H1 (cell line): ENCODE measurements around the gene ARHGDIG. TPM values are rescaled to one million over a fixed set of nuclear protein-coding genes. Genes with fewer than 3 reads are reported as not detected.

ENCODE experiments used
- CTCF ChIA-PET: fragments of 300-600 bp; sonication (Branson Sonifier 250); formaldehyde crosslinking; loops from one replicate; lab custom pipeline; 2021; ENCODE audit not compliant: partially characterized antibody; lab: Charles Lee
- POLR2A ChIA-PET: fragments of 300-600 bp; sonication (Branson Sonifier 250); formaldehyde crosslinking; loops from one replicate; lab custom pipeline; 2021; ENCODE audit warnings: inconsistent platforms; ENCODE audit not compliant: partially characterized antibody; lab: Charles Lee
- DNase-seq, 2 experiments: peaks; one replicate each; pipeline versions ENCODE4 v3.0.0 to v3.0.0-alpha.2; 2010 to 2022; ENCODE audit warnings: low spot score in 2 of 2, low read depth in 1 of 2, mixed read lengths in 1 of 2
- FAIRE-seq: peaks from 2 replicates; lab custom pipeline; 2011; peaks lifted over from hg19 to GRCh38; lab: Jason Lieb, UNC
- H2AFZ ChIP-seq: 2 replicates; pipeline ENCODE4 v1.8.1; 2012; ENCODE audit warnings: low read length, inconsistent platforms
- H2AK5ac ChIP-seq: 2 replicates; pipeline ENCODE4 v1.6.1; 2013; ENCODE audit warnings: low read depth, low read length
- H2BK120ac ChIP-seq: replicated peaks from 2 replicates; pipeline ENCODE3; 2013; ENCODE audit warnings: low read depth, low read length, inconsistent platforms
- H2BK12ac ChIP-seq: 2 replicates; pipeline ENCODE4 v1.6.1; 2013; ENCODE audit warnings: low read depth, low read length
- H2BK15ac ChIP-seq: 2 replicates; pipeline ENCODE4 v1.6.1; 2013; ENCODE audit warnings: low read length
- H2BK20ac ChIP-seq: 2 replicates; pipeline ENCODE4 v1.6.1; 2013; ENCODE audit warnings: low read length
- H2BK5ac ChIP-seq: 2 replicates; pipeline ENCODE4 v1.6.1; 2013; ENCODE audit warnings: low read depth, low read length
- H3K14ac ChIP-seq: 2 replicates; pipeline ENCODE4 v1.6.1; 2013; ENCODE audit warnings: inconsistent platforms; ENCODE audit not compliant: insufficient read length
- H3K18ac ChIP-seq: 2 replicates; pipeline ENCODE4 v1.6.1; 2013; ENCODE audit warnings: low read length; ENCODE audit errors: extremely low read depth
- H3K23ac ChIP-seq: 2 replicates; pipeline ENCODE4 v1.6.1; 2013; ENCODE audit warnings: inconsistent platforms; ENCODE audit not compliant: insufficient read length
- H3K23me2 ChIP-seq: 2 replicates; pipeline ENCODE4 v1.6.1; 2013; ENCODE audit warnings: low read depth, low read length
- H3K27ac ChIP-seq: 2 replicates; pipeline ENCODE4 v1.6.1; 2011; ENCODE audit warnings: low read depth, low read length, inconsistent platforms
- H3K27me3 ChIP-seq, 4 experiments: replicated peaks in 1 of 4; 1 replicate in 1 of 4; 2 replicates in 3 of 4; pipeline versions ENCODE4 v1.6.1 to v1.8.1; 2011 to 2013; ENCODE audit warnings: low read length in 3 of 4, mild to moderate bottlenecking in 3 of 4, inconsistent platforms in 2 of 4, mixed read lengths in 2 of 4, moderate library complexity in 1 of 4; ENCODE audit not compliant: control insufficient read depth in 3 of 4, insufficient read depth in 3 of 4; ENCODE audit errors: extremely low read depth in 1 of 4
- H3K36me3 ChIP-seq, 4 experiments: 2 replicates each; pipeline versions ENCODE4 v1.6.1 to v1.8.1; 2011 to 2013; ENCODE audit warnings: mild to moderate bottlenecking in 4 of 4, low read length in 3 of 4, moderate library complexity in 2 of 4, control low read depth in 1 of 4, inconsistent platforms in 1 of 4; ENCODE audit not compliant: insufficient read depth in 4 of 4, control insufficient read depth in 2 of 4
- H3K4ac ChIP-seq: replicated peaks from 2 replicates; pipeline ENCODE3; 2013; ENCODE audit warnings: low read length, low read depth, mixed read lengths, inconsistent platforms; ENCODE audit not compliant: insufficient read length
- H3K4me1 ChIP-seq, 4 experiments: replicated peaks in 1 of 4; 1 replicate in 1 of 4; 2 replicates in 3 of 4; pipeline versions ENCODE4 v1.6.1 to v1.8.1; 2011 to 2013; ENCODE audit warnings: low read length in 3 of 4, inconsistent platforms in 2 of 4, mixed read lengths in 1 of 4; ENCODE audit not compliant: insufficient read depth in 4 of 4, control insufficient read depth in 3 of 4
- H3K4me2 ChIP-seq, 2 experiments: 2 replicates each; pipeline versions ENCODE4 v1.6.1 to v1.8.1; 2011 to 2013; ENCODE audit warnings: low read depth in 2 of 2, low read length in 2 of 2, control low read depth in 1 of 2, inconsistent platforms in 1 of 2, mild to moderate bottlenecking in 1 of 2; ENCODE audit not compliant: insufficient read depth in 1 of 2
- H3K4me3 ChIP-seq, 4 experiments: fragments of 200-600, 300-600 bp in 1 of 4; sonication (generic), shearing (Covaris generic), sonication (Bioruptor Twin) in 1 of 4; 2 replicates each; pipeline versions ENCODE4 v1.5.1 to v1.8.1; 2011 to 2016; ENCODE audit warnings: low read length in 4 of 4, low read depth in 3 of 4, control low read depth in 2 of 4, inconsistent platforms in 2 of 4, mild to moderate bottlenecking in 2 of 4, mixed read lengths in 1 of 4, moderate library complexity in 1 of 4; ENCODE audit not compliant: insufficient read depth in 2 of 4; ENCODE audit errors: extremely low read depth in 1 of 4
- H3K56ac ChIP-seq: replicated peaks from 2 replicates; pipeline ENCODE3; 2013; ENCODE audit warnings: low read depth, mild to moderate bottlenecking, mixed read lengths, low read length, inconsistent platforms; ENCODE audit not compliant: insufficient read length
- H3K79me1 ChIP-seq: 2 replicates; pipeline ENCODE4 v1.6.1; 2013; ENCODE audit warnings: low read depth, low read length, control low read depth
- H3K79me2 ChIP-seq, 2 experiments: 2 replicates each; pipeline versions ENCODE4 v1.6.1 to v1.8.1; 2012 to 2013; ENCODE audit warnings: low read length in 2 of 2, mild to moderate bottlenecking in 2 of 2, inconsistent platforms in 1 of 2; ENCODE audit not compliant: insufficient read depth in 2 of 2, control insufficient read depth in 1 of 2
- H3K9ac ChIP-seq, 4 experiments: replicated peaks in 1 of 4; 1 replicate in 1 of 4; 2 replicates in 3 of 4; pipeline versions ENCODE4 v1.6.1 to v1.8.1; 2011 to 2013; ENCODE audit warnings: low read depth in 3 of 4, low read length in 3 of 4, control low read depth in 2 of 4, mild to moderate bottlenecking in 2 of 4, moderate library complexity in 2 of 4, inconsistent platforms in 1 of 4; ENCODE audit errors: extremely low read depth in 1 of 4
- H3K9me3 ChIP-seq, 2 experiments: 2 replicates each; pipeline versions ENCODE4 v1.6.1 to v1.8.1; 2012 to 2013; ENCODE audit warnings: mild to moderate bottlenecking in 2 of 2, moderate library complexity in 2 of 2, control low read depth in 1 of 2, inconsistent platforms in 1 of 2, low read depth in 1 of 2, low read length in 1 of 2, mixed read lengths in 1 of 2; ENCODE audit not compliant: insufficient read depth in 2 of 2
- H4K20me1 ChIP-seq, 2 experiments: replicated peaks in 1 of 2; 2 replicates each; pipeline versions ENCODE3 to v1.8.1; 2011 to 2013; ENCODE audit warnings: inconsistent platforms in 2 of 2, low read length in 2 of 2, mild to moderate bottlenecking in 1 of 2; ENCODE audit not compliant: insufficient read depth in 2 of 2, control insufficient read depth in 1 of 2
- H4K5ac ChIP-seq: 2 replicates; pipeline ENCODE4 v1.6.1; 2013; ENCODE audit warnings: low read length, low read depth, mixed read lengths, inconsistent platforms; ENCODE audit not compliant: insufficient read length
- H4K8ac ChIP-seq: 2 replicates; pipeline ENCODE4 v1.8.0; 2013; ENCODE audit warnings: mild to moderate bottlenecking, moderate library complexity, low read length, inconsistent platforms; ENCODE audit not compliant: insufficient read depth; ENCODE audit errors: extremely low read depth
- H4K91ac ChIP-seq: replicated peaks from 2 replicates; pipeline ENCODE3; 2013; ENCODE audit warnings: low read length, mixed read lengths, inconsistent platforms; ENCODE audit not compliant: insufficient read length
- CBX8 ChIP-seq: fragments of 300-800, 300-1000 bp; sonication (generic); IDR thresholded peaks from 2 replicates; pipeline ENCODE4 v1.7.1; 2016; ENCODE audit warnings: low read depth, low read length, borderline replicate concordance
- JUN ChIP-seq: IDR thresholded peaks from 2 replicates; pipeline ENCODE4 v1.6.1; 2011; ENCODE audit warnings: low read depth, mild to moderate bottlenecking, improper control_type of control experiment, low read length
- KDM4A ChIP-seq: IDR thresholded peaks from one replicate; pipeline ENCODE4 v1.7.1; 2012; ENCODE audit warnings: low read depth, mild to moderate bottlenecking, moderate library complexity, low read length, inconsistent platforms; ENCODE audit not compliant: severe bottlenecking
- POLR2A ChIP-seq, 2 experiments: IDR thresholded peaks; 1 replicate in 1 of 2; 2 replicates in 1 of 2; pipeline ENCODE4 v1.6.1; 2011; ENCODE audit warnings: low read depth in 2 of 2, low read length in 2 of 2, mild to moderate bottlenecking in 2 of 2; ENCODE audit errors: control extremely low read depth in 1 of 2
- SRF ChIP-seq: IDR thresholded peaks from 2 replicates; pipeline ENCODE4 v1.6.1; 2011; ENCODE audit warnings: mild to moderate bottlenecking, low read depth, low read length, moderate library complexity
- WGBS, 2 experiments: shearing (Covaris generic) in 1 of 2; methylation state at CpG; one replicate each; pipeline versions ENCODE4 v1.1.6 to v1.1.7; 2013 to 2015; ENCODE audit warnings: low lambda C conversion rate in 2 of 2, mixed read lengths in 2 of 2, inconsistent platforms in 1 of 2, low coverage in 1 of 2, missing lambda C conversion rate in 1 of 2; ENCODE audit not compliant: insufficient replicate concordance in 2 of 2, insufficient coverage in 1 of 2, insufficient read length in 1 of 2; ENCODE audit errors: extremely low coverage in 1 of 2, missing lambda C conversion rate in 1 of 2; 5-methylcytosine and 5-hydroxymethylcytosine counted together
- polyA plus RNA-seq, 7 experiments: library from polyadenylated mRNA; depleted of rRNA in 3 of 7; stranded (reverse) in 5 of 7; unstranded in 2 of 7; fragments of >200 nt in 5 of 7; fragments of 200-250 nt in 2 of 7; gene quantifications; 1 replicate in 5 of 7; 2 replicates in 1 of 7; 4 replicates in 1 of 7; pipeline versions ENCODE4 v1.2.1 to v1.2.3, GENCODE V29; 2011 to 2013; ENCODE audit warnings: missing spikeins in 2 of 7, mixed read lengths in 2 of 7
- total RNA-seq: library from RNA; stranded (reverse); fragmentation: NEBNext Ultra II Directional; extraction: Animal tissue kit (Norgen Biotek cat#: 25700); gene quantifications from 2 replicates; pipeline ENCODE4 v1.2.1, GENCODE V29; 2021

ARHGDIG gene
- total and polyA plus RNA-seq, 2 of the 8 experiments (the other 6 are each of a cell fraction or from before 2014, with no cell fraction given), result 1.2 to 2.9 TPM

DNA sequence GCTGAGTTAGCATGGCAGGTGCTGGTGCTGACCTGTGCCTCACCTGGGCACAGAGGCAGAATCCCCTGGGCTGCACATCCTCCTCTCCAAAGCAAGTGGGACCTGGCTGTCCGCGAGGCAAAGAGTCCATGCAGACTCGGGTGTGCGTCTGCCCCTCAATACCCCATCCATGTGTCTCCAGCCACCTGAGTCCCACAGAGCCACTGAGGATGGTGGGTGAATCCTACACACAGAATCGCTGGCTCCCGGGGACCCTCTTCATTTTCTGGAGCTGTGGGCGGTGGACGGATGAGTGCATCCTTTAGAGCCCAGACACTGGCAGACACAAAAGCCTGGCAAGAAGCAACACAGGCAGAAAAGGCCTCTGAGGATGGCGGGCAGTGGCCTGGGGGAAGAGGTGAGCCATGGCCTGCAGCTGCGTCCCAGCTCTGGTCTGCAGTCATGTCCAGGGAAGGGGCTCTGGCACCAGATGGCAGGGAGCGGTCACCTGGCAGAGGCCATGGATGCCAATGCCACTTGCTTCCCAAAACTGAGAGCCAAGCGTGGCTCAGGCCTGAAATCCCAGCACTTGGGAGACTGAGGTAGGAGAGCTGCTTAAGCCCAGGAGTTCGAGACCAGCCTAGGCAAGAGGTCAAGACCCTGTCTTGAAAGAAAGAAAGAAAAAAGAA is 42.2 kb downstream of the ARHGDIG start:
- Histone ChIP-seq H3K27me3 (no peaks in the 10 kb centered on the region), H3K4ac (no peak overlapping the region), H3K4me2 (no peak overlapping the region), H3K4me3 (no peak overlapping the region), H2BK20ac (no peak overlapping the region), H2AK5ac (no peak overlapping the region), H3K18ac (no peak overlapping the region), H3K23me2 (no peaks in the 10 kb centered on the region; the same call in 1 of the 2 replicates), H3K36me3 (no peaks in the 10 kb centered on the region; a peak in 1 of 8 replicates), H2BK5ac (no peak overlapping the region), H3K79me1 (peaks cover 43% of the 10 kb centered on the region), H2BK15ac (no peak overlapping the region), H3K14ac (no peak overlapping the region), H3K79me2 (peaks cover 0 to 77% of the 10 kb centered on the region in 2 experiments; a peak in 3 of 4 replicates), H4K20me1 (peaks cover 34 to 56% of the 10 kb centered on the region in 2 experiments), H4K8ac (peak overlapping the region; percentile 45; the same call in 1 of the 2 replicates), H4K5ac (no peak overlapping the region), H3K4me1 (peaks cover 0 to 21% (median 14%) of the 10 kb centered on the region in 4 experiments; a peak in 6 of 7 replicates), H2BK120ac (no peak overlapping the region), H3K27ac (no peak overlapping the region), H3K9me3 (no peaks in the 10 kb centered on the region), H3K56ac (no peak overlapping the region), H4K91ac (no peak overlapping the region), H3K23ac (no peak overlapping the region), H3K9ac (no peak overlapping the region), H2BK12ac (no peak overlapping the region), H2AFZ (no peak overlapping the region)
- FAIRE-seq (no peak), DNase-seq (no peak)
- WGBS, 2 experiments, result 92% methylated on average over 13 of the region's 13 CpGs; no CpG with 5 or more reads in 1 of the 2 experiments
- TF ChIP-seq JUN (no peak), POLR2A (IDR thresholded peaks at IDR 0.05; ENCODE audit: control extremely low read depth in 1 of 2, low read depth in 2 of 2, low read length in 2 of 2) (no peak), KDM4A (no peak), SRF (no peak), CBX8 (no peak)
- CTCF ChIA-PET, result interaction anchor here (0.8 to 5.2 kb wide), 6 partner anchors 13 to 97 kb away, joined by 3 to 46 read pairs (median 4); no protein-coding TSS in a partner anchor
- POLR2A ChIA-PET, result interaction anchor here (0.6 kb wide), 1 partner anchor 200 kb away, joined by 3 read pairs; no protein-coding TSS in a partner anchor
